ENCODE measurements around the gene MTMR4.

Gene MTMR4

GRCh38 chr17:58480090-58480489, 34.3 kb downstream of the MTMR4 start:
- H3K4me3 ChIP-seq (ENCODE audit: low read length), result no peak overlapping the region
- TF ChIP-seq CTCF (conservative IDR thresholded peaks at IDR 0.05; ENCODE audit: low read depth, low read length), result no peak
- no peak for DNase-seq (ENCODE audit: low read depth)

- DNase-seq (ENCODE audit: low read depth), result no peak
- no peak for TF ChIP-seq CTCF (conservative IDR thresholded peaks at IDR 0.05; ENCODE audit: low read depth, low read length)
- no peak overlapping the region for H3K4me3 ChIP-seq (ENCODE audit: low read length)
Observed at GRCh38 chr17:58476812-58477211, 37.6 kb downstream of the MTMR4 start.

DNA sequence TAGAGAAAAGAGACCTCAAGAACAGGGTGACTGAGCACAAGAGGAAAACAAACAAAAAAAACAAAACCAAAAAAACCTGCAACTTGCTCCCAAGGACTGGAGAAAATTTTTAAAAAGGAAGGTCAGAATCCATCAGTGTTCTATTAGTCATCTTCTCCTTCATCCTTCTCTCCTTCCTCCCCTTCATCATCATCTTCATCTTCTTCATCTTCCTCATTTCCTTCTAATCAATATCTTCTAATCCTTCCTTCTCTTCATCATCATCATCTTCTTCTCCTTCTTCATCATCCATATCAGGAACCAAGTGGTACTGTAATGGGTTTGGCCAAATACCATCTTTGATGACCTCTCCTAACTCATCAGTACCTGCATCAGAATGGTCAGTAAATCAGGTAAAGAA, 38.5 kb downstream of the MTMR4 start:
- DNase-seq (ENCODE audit: low read depth), result no peak
- no peak overlapping the region for H3K4me3 ChIP-seq (ENCODE audit: low read length)
- TF ChIP-seq CTCF (conservative IDR thresholded peaks at IDR 0.05; ENCODE audit: low read depth, low read length), result no peak

DNA sequence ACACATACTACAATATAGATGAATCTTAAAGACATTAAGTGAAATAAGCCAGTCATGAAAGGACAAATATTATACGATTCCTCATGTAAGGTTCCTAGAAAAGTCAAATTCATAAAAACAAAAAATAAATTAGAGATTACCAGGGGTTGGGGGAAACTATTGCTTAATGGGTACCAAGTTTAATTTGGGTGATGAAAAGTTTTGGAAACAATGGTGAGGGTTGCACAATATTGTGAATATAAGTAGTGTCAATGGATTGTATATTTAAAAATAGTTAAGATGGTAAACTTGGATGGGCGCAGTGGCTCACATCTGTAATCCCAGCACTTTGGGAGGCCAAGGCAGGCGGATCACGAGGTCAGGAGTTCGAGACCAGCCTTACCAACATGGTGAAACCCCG, 44.1 kb downstream of the MTMR4 start:
- no peak overlapping the region for H3K4me3 ChIP-seq (ENCODE audit: low read length)
- TF ChIP-seq CTCF (conservative IDR thresholded peaks at IDR 0.05; ENCODE audit: low read depth, low read length), result no peak
- DNase-seq (ENCODE audit: low read depth), result no peak

GRCh38 chr17:58468944-58469343, 45.5 kb downstream of the MTMR4 start:
- TF ChIP-seq CTCF (conservative IDR thresholded peaks at IDR 0.05; ENCODE audit: low read depth, low read length), result no peak
- DNase-seq (ENCODE audit: low read depth), result no peak

DNA sequence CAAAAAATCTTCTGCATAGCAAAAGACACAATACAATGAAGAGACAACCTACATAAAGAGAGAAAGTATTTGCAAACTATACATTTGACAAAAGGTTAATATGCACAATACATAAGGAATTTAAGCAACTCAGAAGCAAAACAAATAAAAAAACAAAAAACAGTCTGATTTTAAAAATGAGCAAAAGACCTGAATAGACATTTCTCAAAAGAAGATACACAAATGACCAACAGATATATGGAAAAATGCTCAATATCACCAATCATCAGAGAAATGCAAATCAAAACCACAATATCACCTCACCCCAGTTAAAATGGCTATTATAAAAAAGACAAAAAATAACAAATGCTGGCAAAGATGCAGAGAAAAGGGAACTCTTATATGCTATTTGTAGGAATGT, 58.9 kb downstream of the MTMR4 start:
- DNase-seq (ENCODE audit: low read depth), result no peak
- no peak for TF ChIP-seq CTCF (conservative IDR thresholded peaks at IDR 0.05; ENCODE audit: low read depth, low read length)

More at GRCh38 chr17:58468944-58469343, 45.5 kb downstream of the MTMR4 start:
- H3K4me3 ChIP-seq (ENCODE audit: low read length), result no peak overlapping the region

DNA sequence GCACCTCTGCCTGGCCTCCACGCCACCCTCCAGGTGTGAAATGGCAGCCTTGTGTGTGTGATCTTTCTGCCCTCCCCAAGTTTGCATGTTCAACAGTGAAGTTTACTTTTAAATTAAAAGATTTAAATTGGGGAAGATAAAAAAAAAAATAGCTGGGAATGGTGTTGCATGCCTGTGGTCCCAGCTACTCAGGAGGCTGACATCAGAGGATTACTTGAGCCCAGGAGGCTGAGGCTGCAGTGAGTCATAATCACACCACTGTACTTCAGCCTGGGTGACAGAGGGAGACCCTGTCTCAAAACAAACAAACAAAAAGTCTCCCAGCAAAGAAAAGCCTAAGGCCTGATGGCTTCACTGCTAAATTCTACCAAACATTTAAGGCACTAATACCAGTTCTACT, 61.7 kb downstream of the MTMR4 start:
- H3K4me3 ChIP-seq (ENCODE audit: low read length), result no peak overlapping the region
- TF ChIP-seq CTCF (conservative IDR thresholded peaks at IDR 0.05; ENCODE audit: low read depth, low read length), result no peak
- DNase-seq (ENCODE audit: low read depth), result peak; percentile 9

More for the DNA sequence above, 58.9 kb downstream of the MTMR4 start:
- no peak overlapping the region for H3K4me3 ChIP-seq (ENCODE audit: low read length)

All from retinal pigment epithelial cell (primary cell).